Stimulated activated naive CD8-positive, alpha-beta T cell treated with anti-CD3 and anti-CD28 coated beads, Interleukin-15, Interleukin-2, amounts not matched to agents 100 ng/mL and 50 ng/mL, for 24 hours (primary cell): ENCODE data around the gene NFIX.

Experiments
- H3K27ac Mint-ChIP-seq: one replicate; pipeline ENCODE4 v1.8.0; 2021; ENCODE audit warnings: mild to moderate bottlenecking, mixed read lengths
- H3K27me3 Mint-ChIP-seq: one replicate; pipeline ENCODE4 v1.8.0; 2021; ENCODE audit warnings: mixed read lengths
- H3K36me3 Mint-ChIP-seq: one replicate; pipeline ENCODE4 v1.8.0; 2021; ENCODE audit warnings: low read depth, mixed read lengths
- H3K4me1 Mint-ChIP-seq: one replicate; pipeline ENCODE4 v1.8.0; 2021; ENCODE audit warnings: low read depth, mixed read lengths
- H3K4me3 Mint-ChIP-seq: one replicate; pipeline ENCODE4 v1.8.0; 2021; ENCODE audit warnings: mild to moderate bottlenecking, mixed read lengths
- H3K9me3 Mint-ChIP-seq: one replicate; pipeline ENCODE4 v1.8.0; 2021; ENCODE audit warnings: mixed read lengths

NFIX gene

GRCh38 chr19:13037731-13038130, 42.5 kb downstream of the NFIX start:
- no peaks in the 10 kb centered on the region for H3K27me3 Mint-ChIP-seq
- H3K4me1 Mint-ChIP-seq: peaks cover 1% of the 10 kb centered on the region
- no peaks in the 10 kb centered on the region for H3K9me3 Mint-ChIP-seq
- H3K4me3 Mint-ChIP-seq: no peak overlapping the region
- no peaks in the 10 kb centered on the region for H3K36me3 Mint-ChIP-seq
- H3K27ac Mint-ChIP-seq: no peak overlapping the region

- H3K27me3 Mint-ChIP-seq: no peaks in the 10 kb centered on the region
- no peak overlapping the region for H3K4me3 Mint-ChIP-seq
- H3K4me1 Mint-ChIP-seq: peaks cover 7% of the 10 kb centered on the region
- H3K9me3 Mint-ChIP-seq: no peaks in the 10 kb centered on the region
- no peaks in the 10 kb centered on the region for H3K36me3 Mint-ChIP-seq
- H3K27ac Mint-ChIP-seq: no peak overlapping the region
These were observed 43.3 kb downstream of the NFIX start for GRCh38 chr19:13038306-13039210.

- H3K9me3 Mint-ChIP-seq: no peaks in the 10 kb centered on the region
- H3K27me3 Mint-ChIP-seq: no peaks in the 10 kb centered on the region
- peaks cover 15% of the 10 kb centered on the region for H3K4me1 Mint-ChIP-seq
- H3K27ac Mint-ChIP-seq: no peak overlapping the region
- no peak overlapping the region for H3K4me3 Mint-ChIP-seq
- no peaks in the 10 kb centered on the region for H3K36me3 Mint-ChIP-seq
These were observed 44.0 kb downstream of the NFIX start for GRCh38 chr19:13039211-13039789.

- Mint-ChIP-seq H3K36me3 (no peaks in the 10 kb centered on the region), H3K9me3 (no peaks in the 10 kb centered on the region), H3K27me3 (no peaks in the 10 kb centered on the region), H3K4me1 (peaks cover 26% of the 10 kb centered on the region), H3K4me3 (no peak overlapping the region), H3K27ac (no peak overlapping the region)
These were observed 45.1 kb downstream of the NFIX start for GRCh38 chr19:13040232-13040947.

- Mint-ChIP-seq H3K36me3 (no peaks in the 10 kb centered on the region), H3K4me3 (no peak overlapping the region), H3K27me3 (no peaks in the 10 kb centered on the region), H3K27ac (no peak overlapping the region), H3K9me3 (no peaks in the 10 kb centered on the region), H3K4me1 (peaks cover 30% of the 10 kb centered on the region)
These were observed 45.6 kb downstream of the NFIX start for GRCh38 chr19:13040948-13041292.

GRCh38 chr19:13042443-13043130, 47.3 kb downstream of the NFIX start:
- peaks cover 31% of the 10 kb centered on the region for H3K4me1 Mint-ChIP-seq
- no peaks in the 10 kb centered on the region for H3K9me3 Mint-ChIP-seq
- H3K27me3 Mint-ChIP-seq: no peaks in the 10 kb centered on the region
- no peak overlapping the region for H3K4me3 Mint-ChIP-seq
- H3K27ac Mint-ChIP-seq: no peak overlapping the region
- no peaks in the 10 kb centered on the region for H3K36me3 Mint-ChIP-seq

- no peak overlapping the region for H3K4me3 Mint-ChIP-seq
- no peaks in the 10 kb centered on the region for H3K27me3 Mint-ChIP-seq
- no peaks in the 10 kb centered on the region for H3K9me3 Mint-ChIP-seq
- H3K36me3 Mint-ChIP-seq: no peaks in the 10 kb centered on the region
- H3K27ac Mint-ChIP-seq: no peak overlapping the region
- H3K4me1 Mint-ChIP-seq: peaks cover 31% of the 10 kb centered on the region
These were observed 48.0 kb downstream of the NFIX start for GRCh38 chr19:13043285-13043684.

- Mint-ChIP-seq H3K27ac (peak overlapping the region; percentile 75), H3K36me3 (no peaks in the 10 kb centered on the region), H3K4me1 (peaks cover 31% of the 10 kb centered on the region), H3K27me3 (no peaks in the 10 kb centered on the region), H3K9me3 (no peaks in the 10 kb centered on the region), H3K4me3 (peak overlapping the region; percentile 12)
These were observed 49.1 kb downstream of the NFIX start for GRCh38 chr19:13044231-13044836.

GRCh38 chr19:13045812-13046211, 50.5 kb downstream of the NFIX start:
- Mint-ChIP-seq H3K27ac (no peak overlapping the region), H3K4me1 (peaks cover 32% of the 10 kb centered on the region), H3K36me3 (no peaks in the 10 kb centered on the region), H3K27me3 (no peaks in the 10 kb centered on the region), H3K4me3 (no peak overlapping the region), H3K9me3 (no peaks in the 10 kb centered on the region)

- H3K27ac Mint-ChIP-seq: no peak overlapping the region
- peaks cover 42% of the 10 kb centered on the region for H3K4me1 Mint-ChIP-seq
- H3K4me3 Mint-ChIP-seq: no peak overlapping the region
- no peaks in the 10 kb centered on the region for H3K9me3 Mint-ChIP-seq
- no peaks in the 10 kb centered on the region for H3K36me3 Mint-ChIP-seq
- no peaks in the 10 kb centered on the region for H3K27me3 Mint-ChIP-seq
These were observed 52.1 kb downstream of the NFIX start for GRCh38 chr19:13047374-13047773.

GRCh38 chr19:13050274-13050673, 55.0 kb downstream of the NFIX start:
- no peaks in the 10 kb centered on the region for H3K9me3 Mint-ChIP-seq
- no peaks in the 10 kb centered on the region for H3K27me3 Mint-ChIP-seq
- peaks cover 17% of the 10 kb centered on the region for H3K4me1 Mint-ChIP-seq
- no peak overlapping the region for H3K27ac Mint-ChIP-seq
- H3K4me3 Mint-ChIP-seq: no peak overlapping the region
- H3K36me3 Mint-ChIP-seq: no peaks in the 10 kb centered on the region

GRCh38 chr19:13051557-13052165, 56.4 kb downstream of the NFIX start:
- no peaks in the 10 kb centered on the region for H3K27me3 Mint-ChIP-seq
- H3K4me3 Mint-ChIP-seq: no peak overlapping the region
- no peak overlapping the region for H3K27ac Mint-ChIP-seq

GRCh38 chr19:13052447-13053175, 57.3 kb downstream of the NFIX start:
- Mint-ChIP-seq H3K27ac (no peak overlapping the region), H3K27me3 (no peaks in the 10 kb centered on the region), H3K4me1 (peaks cover 10% of the 10 kb centered on the region), H3K4me3 (no peak overlapping the region), H3K36me3 (no peaks in the 10 kb centered on the region), H3K9me3 (no peaks in the 10 kb centered on the region)

More at GRCh38 chr19:13051557-13052165, 56.4 kb downstream of the NFIX start:
- Mint-ChIP-seq H3K36me3 (no peaks in the 10 kb centered on the region), H3K4me1 (peaks cover 10% of the 10 kb centered on the region), H3K9me3 (no peaks in the 10 kb centered on the region)

- no peaks in the 10 kb centered on the region for H3K36me3 Mint-ChIP-seq
- H3K27ac Mint-ChIP-seq: no peak overlapping the region
- H3K4me1 Mint-ChIP-seq: peaks cover 10% of the 10 kb centered on the region
- H3K9me3 Mint-ChIP-seq: no peaks in the 10 kb centered on the region
- H3K27me3 Mint-ChIP-seq: no peaks in the 10 kb centered on the region
- H3K4me3 Mint-ChIP-seq: no peak overlapping the region
These were observed 58.0 kb downstream of the NFIX start for GRCh38 chr19:13053238-13053637.
